GM12865 (cell line): ENCODE data around the gene IFIT1B.

Source experiments
- DNase-seq: peaks from one replicate; pipeline ENCODE4 v3.0.0; 2010; ENCODE audit warnings: low read depth
- H3K4me3 ChIP-seq: 2 replicates; pipeline ENCODE4 v1.5.1; 2011; ENCODE audit warnings: mild to moderate bottlenecking, low read depth, low read length, control low read depth
- TF ChIP-seq, protein P1 (sequence below): IDR thresholded peaks from 2 replicates; pipeline ENCODE4 v1.5.1; 2011; ENCODE audit warnings: low read length, control low read depth, low read depth, inconsistent platforms; ENCODE audit not compliant: insufficient read depth; ENCODE audit errors: missing control alignments

The IFIT1B gene

DNA sequence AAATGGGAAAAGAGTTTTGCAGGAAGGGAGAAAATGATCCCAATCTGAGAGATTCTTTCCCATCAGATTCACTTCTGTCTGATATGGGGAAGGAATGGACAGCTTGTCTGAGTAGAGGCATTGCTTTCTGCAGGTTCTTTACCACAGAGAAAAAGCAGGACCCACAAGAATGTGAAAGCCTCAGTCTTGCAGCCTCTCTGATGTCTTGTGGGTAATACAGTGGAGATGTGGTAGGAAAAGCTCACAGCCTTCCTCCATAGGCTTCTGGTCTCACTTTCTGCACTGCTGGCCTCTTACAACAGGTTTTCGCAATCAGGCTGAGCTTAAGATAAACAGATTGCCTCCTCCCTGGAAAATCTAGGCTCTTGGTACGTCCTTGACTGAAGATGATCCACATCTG, 15.1 kb downstream of the IFIT1B start:
- DNase-seq: peak; percentile 68
- TF ChIP-seq, protein P1, sequence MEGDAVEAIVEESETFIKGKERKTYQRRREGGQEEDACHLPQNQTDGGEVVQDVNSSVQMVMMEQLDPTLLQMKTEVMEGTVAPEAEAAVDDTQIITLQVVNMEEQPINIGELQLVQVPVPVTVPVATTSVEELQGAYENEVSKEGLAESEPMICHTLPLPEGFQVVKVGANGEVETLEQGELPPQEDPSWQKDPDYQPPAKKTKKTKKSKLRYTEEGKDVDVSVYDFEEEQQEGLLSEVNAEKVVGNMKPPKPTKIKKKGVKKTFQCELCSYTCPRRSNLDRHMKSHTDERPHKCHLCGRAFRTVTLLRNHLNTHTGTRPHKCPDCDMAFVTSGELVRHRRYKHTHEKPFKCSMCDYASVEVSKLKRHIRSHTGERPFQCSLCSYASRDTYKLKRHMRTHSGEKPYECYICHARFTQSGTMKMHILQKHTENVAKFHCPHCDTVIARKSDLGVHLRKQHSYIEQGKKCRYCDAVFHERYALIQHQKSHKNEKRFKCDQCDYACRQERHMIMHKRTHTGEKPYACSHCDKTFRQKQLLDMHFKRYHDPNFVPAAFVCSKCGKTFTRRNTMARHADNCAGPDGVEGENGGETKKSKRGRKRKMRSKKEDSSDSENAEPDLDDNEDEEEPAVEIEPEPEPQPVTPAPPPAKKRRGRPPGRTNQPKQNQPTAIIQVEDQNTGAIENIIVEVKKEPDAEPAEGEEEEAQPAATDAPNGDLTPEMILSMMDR: no peak
- peak overlapping the region; percentile 53 for H3K4me3 ChIP-seq

DNA sequence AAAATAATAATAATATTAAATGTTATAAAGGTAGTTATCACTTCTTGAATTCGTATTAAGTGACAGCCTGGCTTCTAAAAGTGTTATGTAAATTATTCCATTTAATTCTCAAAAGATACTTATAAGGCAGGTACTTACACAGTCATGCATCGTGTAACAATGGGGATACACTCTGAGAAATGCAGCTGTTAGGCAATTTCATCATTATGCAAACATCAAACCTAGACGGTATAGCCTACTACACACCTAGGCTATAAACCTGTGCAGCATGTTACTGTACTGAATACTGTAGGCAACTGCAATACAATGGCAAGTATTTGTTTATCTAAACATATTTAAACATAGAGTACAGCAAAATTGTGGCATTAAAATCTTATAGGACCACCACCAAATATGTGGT, 16.0 kb downstream of the IFIT1B start:
- H3K4me3 ChIP-seq: peak overlapping the region; percentile 53
- DNase-seq: no peak
- TF ChIP-seq, protein P1: no peak

DNA sequence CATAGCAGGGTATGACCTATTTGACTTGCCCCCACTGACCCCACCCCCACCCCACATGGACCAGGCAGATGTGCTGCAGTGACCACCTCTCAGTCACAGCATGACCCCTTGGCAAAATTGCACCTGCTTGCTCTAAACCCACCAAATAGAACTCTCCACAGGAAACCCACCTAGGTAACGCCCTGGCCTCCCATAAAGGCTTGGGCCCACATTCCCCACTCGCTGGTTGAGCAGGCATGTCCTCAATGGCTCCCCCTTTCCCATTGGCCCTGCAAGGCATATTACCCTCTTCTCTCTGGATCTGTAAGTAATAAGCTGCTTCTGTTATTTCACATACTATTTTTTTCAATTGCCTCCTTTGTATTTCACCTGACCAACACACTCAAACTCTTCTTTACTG, 17.3 kb downstream of the IFIT1B start:
- no peak for DNase-seq
- TF ChIP-seq, protein P1: no peak
- H3K4me3 ChIP-seq: no peak overlapping the region

DNA sequence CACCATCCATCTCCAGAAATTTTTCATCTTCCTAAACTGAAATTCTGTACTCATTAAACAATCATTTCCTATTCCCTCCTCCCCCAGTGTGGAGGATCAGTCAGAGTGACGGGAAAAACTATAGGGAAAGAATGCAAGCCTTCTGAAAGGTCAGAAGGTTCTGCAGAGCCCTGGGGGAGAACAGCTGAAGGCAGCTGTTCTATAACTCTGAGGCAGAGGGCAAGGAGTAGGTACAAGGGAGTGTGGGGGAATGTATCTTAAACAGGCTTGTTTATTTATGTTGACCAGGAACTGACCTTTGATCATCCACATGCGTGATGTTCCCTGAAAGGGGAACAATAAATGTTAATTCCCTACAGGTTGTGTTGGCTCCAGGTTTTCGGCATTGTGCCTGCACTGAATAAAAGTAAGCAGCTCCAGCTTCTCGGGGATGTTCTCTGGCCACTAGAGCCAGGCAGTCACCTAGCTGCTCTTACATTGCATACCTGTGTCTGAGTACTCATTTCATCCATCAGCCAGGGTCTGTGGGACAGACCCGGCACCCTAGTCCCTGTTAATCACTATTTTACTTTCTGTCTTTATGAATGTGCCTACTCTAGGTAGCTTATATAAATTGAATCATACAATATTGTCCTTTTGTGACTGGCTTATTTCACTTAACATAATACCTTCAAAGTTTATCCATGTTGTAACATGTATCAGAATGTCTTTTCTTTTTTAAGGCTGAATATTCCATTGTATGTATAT, 20.3 kb downstream of the IFIT1B start:
- DNase-seq: no peak
- no peak overlapping the region for H3K4me3 ChIP-seq
- TF ChIP-seq, protein P1: no peak

DNA sequence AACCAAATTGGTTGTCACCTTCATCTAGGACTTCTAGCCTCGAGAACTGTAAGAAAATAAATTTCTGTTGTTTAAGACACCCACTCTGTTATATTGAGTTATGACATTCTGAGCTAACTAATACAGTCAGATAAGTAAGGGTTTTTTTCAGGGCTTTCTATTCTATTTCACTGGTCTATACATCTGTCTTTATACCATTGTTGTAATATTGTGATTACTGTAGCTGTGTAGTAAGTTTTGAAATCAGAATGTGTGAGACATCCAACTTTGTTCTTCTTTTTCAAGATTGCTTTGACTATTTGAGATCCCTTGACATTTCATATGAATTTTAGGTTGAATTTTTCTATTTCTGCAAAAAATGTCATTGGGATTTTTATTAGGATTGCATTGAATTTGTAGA, 22.1 kb downstream of the IFIT1B start:
- TF ChIP-seq, protein P1: no peak
- H3K4me3 ChIP-seq: no peak overlapping the region
- no peak for DNase-seq

DNA sequence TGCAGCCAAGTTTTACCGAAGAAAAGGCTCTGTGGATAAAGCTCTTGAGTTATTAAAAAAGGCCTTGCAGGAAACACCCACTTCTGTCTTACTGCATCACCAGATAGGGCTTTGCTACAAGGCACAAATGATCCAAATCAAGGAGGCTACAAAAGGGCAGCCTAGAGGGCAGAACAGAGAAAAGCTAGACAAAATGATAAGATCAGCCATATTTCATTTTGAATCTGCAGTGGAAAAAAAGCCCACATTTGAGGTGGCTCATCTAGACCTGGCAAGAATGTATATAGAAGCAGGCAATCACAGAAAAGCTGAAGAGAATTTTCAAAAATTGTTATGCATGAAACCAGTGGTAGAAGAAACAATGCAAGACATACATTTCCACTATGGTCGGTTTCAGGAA, 25.2 kb downstream of the IFIT1B start:
- DNase-seq: no peak
- no peak overlapping the region for H3K4me3 ChIP-seq
- TF ChIP-seq, protein P1: no peak
